GM15510 (cell line): ENCODE measurements around the gene LAMTOR4.

Source experiments
- POLR2A ChIP-seq: IDR thresholded peaks from 3 replicates; pipeline ENCODE4 v1.6.1; 2011; ENCODE audit warnings: borderline replicate concordance; ENCODE audit not compliant: insufficient read length; ENCODE audit errors: extremely low read depth

Gene LAMTOR4

GRCh38 chr7:100200693-100201092 is 52.0 kb downstream of the LAMTOR4 start:
- no peak for TF ChIP-seq POLR2A
